Measurements from ENCODE around the gene EPO.

EPO gene

GRCh38 chr7:100720279-100720670 lies at the start of gene EPO:
Gene EPO, plus strand, starts transcription at chr7:100720468. Its CDS starts 513 bp downstream, at chr7:100720981.
- peak; percentile 28 for DNase-seq

- no peak for DNase-seq
Measured at GRCh38 chr7:100671353-100672327, 48.6 kb upstream of the EPO start.

GRCh38 chr7:100673302-100673941 lies 46.8 kb upstream of the EPO start, which contains the start of gene GNB2:
Gene GNB2, plus strand, starts transcription at chr7:100673740. Its CDS starts 2,526 bp downstream, at chr7:100676266.
- peak; percentile 100 for DNase-seq

- no peak for DNase-seq
Measured at GRCh38 chr7:100673942-100674410, 46.3 kb upstream of the EPO start.

GRCh38 chr7:100674411-100675104 lies 45.7 kb upstream of the EPO start:
- peak; percentile 68 for DNase-seq

GRCh38 chr7:100675105-100675451 lies 45.2 kb upstream of the EPO start:
- no peak for DNase-seq

- DNase-seq = peak; percentile 86
Measured at GRCh38 chr7:100675581-100676350, 44.5 kb upstream of the EPO start.

GRCh38 chr7:100676501-100677306 lies 43.6 kb upstream of the EPO start:
- no peak for DNase-seq

GRCh38 chr7:100677308-100678267 lies 42.7 kb upstream of the EPO start:
- no peak for DNase-seq

- no peak for DNase-seq
Measured at GRCh38 chr7:100678291-100678984, 41.8 kb upstream of the EPO start.

GRCh38 chr7:100679129-100679926 lies 40.9 kb upstream of the EPO start:
- DNase-seq = no peak

- no peak for DNase-seq
Measured at GRCh38 chr7:100679927-100680575, 40.2 kb upstream of the EPO start.

GRCh38 chr7:100680576-100681271 lies 39.5 kb upstream of the EPO start:
- no peak for DNase-seq

GRCh38 chr7:100681491-100682227 lies 38.6 kb upstream of the EPO start:
- DNase-seq = no peak

GRCh38 chr7:100682228-100682741 lies 38.0 kb upstream of the EPO start:
- DNase-seq = no peak

GRCh38 chr7:100682991-100683658 lies 37.1 kb upstream of the EPO start:
- DNase-seq = no peak
